ENCODE measurements around the gene NIFK.
"Not testable (repeated sequence)": the region's sequence is repeated elsewhere in the genome, so short reads cannot be mapped to it uniquely, and the experiment has no call there.

The NIFK gene

DNA sequence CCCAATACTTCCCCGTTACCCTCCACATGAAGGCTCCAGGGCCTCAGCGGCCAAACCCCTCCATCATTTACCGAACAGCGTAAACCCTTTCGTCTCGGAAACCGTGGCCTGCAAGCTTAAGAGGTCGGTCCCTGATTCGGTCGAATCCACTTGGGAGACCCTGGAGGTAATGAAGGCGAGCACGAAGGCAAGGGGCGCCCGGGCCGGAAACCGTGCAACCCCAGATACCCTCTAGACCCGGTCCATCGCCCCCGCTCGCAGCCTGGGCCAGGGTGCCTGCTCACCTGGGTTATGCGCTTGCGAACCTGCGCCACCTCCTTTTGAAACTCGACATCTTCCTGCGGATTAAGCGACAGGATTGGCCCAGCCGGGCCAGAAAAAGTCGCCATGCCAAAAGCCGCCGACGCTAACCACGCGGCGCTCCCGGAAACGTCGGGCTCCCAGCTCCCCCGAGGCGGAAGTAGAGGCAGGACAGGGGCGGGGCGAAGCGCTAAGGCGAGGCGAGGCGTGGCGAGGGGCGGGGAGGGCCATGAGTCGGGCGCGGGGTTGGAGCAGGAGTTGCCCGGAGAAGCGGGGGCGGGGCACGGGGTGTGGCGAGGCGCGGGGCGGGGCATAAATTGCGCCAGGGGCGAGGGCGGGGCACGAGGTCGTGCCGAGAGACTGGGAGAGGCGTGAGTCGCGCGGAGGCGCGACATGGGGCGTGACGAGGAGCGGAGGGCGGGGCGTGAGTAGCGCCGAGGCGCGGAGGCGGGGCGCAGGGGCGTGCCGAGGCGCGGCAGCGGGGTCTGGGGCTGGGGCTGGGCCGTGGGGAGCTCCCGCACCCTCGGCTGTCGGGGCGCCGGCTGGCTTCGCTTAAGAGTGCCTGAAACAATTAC is at the start of gene NIFK:
NIFK (minus strand) TSS at position 414 of the 875 bp plus-strand sequence; CDS start at position 389, 25 bp downstream.
- DNase-seq: peak; percentile 91 to 95

DNA sequence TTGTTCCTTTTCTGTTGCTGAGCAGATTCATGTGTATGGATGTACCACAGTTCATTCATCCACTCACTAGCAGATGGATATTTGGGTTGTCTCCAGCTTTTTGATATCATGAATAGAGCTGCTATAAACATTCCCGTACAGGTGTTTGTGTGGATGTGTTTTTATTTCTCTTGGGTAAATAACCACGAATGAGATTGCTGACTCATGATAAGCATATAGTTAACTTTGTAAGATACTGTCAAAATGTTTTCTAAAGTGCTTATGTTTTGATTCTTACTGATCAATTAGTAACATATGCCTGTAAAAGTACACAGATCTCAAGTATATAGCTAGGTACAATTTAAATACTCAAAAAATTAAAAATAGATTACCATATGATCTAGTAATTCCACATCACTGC is 46.5 kb upstream of the NIFK start:
- DNase-seq: no peak

DNA sequence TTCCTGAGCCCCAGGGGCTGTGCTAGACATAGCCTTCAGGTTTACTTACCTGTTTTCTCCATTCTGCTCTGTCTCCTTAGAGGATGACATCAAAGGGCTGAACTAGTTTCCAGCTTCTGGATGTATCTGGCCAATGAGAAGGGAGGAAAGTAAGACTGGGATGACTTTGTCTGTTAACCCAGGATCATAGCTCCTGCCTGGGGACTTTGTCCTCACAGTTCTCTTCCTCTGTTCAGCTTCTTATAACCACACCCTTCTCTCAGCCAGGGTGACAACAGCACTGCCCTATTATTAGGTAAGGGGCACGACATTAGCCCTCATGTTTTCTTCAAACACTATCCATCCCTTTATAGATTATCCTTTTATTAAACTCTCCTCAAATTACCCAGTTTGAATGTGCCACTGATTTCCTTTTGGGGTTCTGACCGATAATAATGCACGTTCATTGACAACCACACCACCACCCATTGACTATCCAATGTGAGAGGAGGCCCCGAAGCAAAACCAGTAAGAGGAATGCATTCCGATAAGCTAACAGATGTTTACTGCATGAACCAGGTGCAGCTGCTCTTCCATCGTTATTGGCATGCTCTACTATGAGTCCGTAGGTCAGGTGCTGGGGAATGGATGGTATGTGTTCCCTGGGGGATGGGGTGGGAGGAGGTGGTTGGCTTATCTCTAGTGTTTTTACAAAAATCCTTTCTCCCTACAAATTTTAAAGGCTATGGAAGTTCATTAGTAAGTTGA is 42.2 kb upstream of the NIFK start:
- DNase-seq: peak in 1 of 2 experiments; percentile 15

DNA sequence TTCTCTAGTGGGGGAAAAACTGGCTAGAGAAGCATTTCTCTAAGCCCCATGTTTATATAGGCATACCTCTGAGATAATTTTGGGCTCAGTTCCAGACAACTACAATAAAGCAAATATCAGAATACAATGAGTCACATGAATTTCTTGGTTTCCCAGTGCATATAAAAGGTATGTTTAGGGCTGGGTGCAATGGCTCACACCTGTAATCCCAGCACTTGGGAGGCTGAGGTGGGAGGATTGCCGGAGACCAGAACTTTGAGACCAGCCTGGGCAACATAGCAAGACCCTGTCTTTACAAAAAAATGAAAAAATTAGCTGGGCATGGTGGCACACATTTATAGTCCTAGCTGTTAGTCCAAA is 41.0 kb upstream of the NIFK start:
- peak in 1 of 2 experiments; percentile 42 for DNase-seq

DNA sequence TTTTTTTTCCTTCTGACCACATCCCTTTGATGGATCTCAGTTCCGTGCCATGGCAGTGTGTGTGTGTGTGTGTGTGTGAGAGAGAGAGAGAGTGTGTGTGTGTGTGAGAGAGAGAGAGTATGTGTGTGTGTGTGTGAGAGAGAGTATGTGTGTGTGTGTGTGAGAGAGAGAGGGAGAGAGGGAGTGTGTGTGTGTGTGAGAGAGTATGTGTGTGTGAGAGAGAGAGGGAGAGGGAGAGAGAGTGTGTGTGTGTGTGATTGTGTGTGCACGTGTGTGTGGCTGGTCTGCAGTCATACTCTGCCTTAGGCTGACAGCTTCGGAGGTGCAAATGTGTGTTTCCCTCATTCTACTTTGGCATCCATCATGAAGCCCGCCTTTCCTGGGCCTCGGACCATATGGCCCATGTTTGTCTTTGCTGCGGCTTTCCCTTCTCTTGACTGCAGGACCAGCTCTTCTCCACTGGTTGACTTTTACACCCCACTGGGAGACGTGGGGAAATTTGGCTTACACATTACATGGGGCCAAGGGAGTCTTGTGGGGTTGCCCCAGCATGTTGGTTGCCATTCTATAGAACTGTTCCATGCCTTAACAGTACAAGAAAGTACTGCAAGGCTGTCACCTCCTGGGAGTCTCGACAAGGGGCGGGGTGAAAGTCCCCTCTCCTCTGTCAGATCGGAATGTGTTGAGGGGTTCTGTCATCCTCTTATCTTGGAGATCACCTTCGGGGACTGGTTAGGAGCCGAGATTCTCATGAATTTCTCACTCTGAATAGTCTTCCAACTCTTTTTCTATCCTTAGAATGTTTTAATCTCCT is 40.4 kb upstream of the NIFK start:
- no peak for DNase-seq

DNA sequence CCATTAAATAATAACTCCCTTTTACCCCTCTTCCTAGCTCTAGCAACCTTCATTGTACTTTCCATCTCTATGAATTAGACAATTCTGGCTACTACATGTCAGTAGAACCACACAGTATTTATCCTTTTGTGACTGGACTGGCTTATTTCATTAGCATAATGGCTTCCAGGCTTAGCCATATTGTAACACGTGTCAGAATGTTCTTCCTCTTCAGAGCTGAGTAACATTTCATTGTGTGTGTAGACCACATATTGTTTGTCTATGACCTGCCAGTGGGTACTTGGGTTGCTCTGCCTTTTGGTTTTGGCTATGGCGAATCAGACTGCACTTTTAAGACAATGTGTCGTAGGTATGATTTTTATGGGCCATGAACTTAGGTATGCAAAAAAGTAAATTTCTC is 39.7 kb upstream of the NIFK start:
- no peak for DNase-seq

DNA sequence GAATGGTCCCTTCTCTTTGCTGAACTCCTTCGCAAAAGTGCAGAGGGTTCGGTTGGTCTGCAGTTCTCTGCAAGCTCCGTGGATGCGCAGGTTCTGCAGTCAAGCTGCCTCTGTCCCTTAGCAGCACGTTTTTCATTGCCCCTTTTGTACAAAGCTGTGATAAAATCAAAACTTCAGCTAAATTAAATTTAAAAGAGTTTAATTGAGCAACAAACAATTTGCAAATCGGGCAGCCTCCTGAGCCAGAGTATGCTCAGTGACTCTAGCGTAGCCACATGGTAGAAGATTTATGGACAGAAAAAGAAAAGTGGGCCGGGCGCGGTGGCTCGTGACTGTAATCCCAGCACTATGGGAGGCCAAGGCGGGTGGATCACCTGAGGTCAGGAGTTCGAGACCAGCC is 37.6 kb upstream of the NIFK start:
- DNase-seq: no peak

DNA sequence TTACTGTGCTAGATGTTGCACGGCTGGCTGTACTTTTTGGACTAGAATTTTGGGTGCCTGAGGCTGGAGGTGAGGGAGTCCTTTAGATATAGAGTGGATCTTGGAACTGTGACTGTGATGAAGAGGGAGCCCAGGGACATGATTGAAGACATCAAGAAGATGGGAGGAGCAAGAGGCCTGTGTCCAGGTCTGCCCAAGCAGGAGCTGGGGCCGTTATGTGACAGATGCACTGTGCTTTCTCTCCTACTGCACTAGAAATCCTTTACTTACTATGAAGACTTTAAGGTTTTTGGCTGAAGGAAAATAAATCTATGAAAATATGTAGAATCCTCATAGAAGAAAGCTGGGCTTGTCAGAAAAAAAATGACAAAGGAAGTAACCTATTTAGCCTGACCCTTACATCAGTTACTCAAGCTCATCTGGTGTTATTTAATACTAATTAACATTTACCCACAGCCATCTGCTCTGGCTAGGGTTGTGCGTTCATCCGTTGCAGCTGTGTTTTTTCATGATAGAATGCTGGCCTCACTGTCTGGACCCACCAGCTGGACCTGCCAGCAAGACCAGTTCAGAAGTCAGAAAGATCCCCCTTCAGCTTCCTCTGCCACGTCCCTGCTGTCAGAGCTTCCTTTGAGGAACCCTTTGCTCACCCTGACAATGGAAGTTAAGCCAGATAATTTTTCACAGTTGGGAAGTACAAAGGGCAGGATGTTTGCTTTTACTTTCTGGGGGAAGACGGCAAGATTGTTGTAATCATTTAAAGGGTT is 35.5 kb upstream of the NIFK start:
- peak; percentile 67 to 74 for DNase-seq

DNA sequence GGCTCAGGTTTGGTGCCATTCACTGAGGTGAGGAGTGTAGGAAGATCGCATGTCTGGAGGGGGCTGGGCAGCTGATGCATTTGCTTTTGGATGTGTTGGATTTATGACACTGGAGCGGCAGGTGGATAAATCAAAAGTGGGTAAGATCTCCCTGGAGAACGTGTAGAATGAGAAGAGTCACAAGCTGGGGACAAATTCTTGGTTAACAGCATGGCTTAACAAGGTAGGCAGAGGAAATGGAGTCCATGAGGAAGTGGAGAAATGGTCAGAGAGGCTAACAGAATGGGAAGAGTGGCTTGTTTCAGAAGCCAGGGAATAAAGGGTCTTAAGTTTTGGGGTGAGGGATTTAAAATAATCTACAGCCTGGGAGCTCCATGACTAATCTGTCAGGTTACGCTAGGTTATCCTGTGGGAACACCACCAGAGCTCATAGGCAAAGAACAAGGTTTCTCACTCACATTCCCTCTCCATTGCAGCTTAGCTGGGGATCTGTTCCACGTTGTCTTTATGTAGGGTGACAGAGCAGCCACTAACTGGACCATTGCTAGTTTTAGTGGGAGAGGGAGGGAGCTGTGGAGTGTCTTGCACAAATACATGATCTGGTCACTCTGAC is 31.6 kb upstream of the NIFK start:
- DNase-seq: no peak

DNA sequence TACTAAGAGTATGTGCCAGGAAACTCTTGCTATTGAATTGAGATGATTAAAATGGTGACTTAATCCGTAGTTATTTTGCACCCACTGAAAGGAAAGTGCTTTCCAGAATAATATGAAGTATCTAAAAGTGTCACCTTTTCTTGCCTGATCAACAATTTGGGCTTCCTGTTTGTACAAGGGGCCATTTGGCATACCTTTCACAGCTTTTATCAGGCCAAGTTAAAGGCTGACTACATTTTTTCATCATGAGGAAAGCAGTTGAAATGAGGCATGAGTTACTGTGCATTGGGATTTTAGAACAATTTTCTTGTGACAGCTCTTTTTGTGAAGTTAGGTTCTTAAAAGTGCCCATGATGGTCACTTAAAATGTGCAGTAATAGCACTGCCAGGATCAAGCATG is 29.9 kb upstream of the NIFK start:
- DNase-seq: no peak

DNA sequence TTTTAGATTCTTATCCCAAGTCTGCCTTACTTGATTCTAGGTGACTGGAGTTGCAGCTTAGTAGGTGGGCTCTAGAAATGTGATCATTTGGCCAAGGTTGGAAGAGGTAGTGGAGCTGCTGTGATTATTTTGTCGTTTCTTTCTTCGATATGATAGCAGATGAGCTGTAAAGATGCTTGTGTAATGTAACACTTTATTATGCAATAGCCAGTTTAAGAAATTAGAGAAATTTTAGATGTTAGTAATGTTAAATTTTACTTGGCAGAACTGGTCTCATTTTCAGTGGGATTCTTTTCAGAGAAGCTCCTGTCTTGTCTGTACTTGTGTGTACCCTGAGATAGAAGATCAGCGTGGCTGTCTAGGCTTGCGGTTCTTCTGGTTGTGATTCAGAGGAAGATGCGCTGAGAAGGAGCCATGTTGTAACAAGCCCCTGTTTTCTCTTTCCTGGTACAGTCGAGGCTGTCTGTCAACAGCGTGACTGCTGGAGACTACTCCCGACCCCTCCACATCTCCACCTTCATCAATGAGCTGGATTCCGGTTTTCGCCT is 28.1 kb upstream of the NIFK start:
- no peak for DNase-seq

DNA sequence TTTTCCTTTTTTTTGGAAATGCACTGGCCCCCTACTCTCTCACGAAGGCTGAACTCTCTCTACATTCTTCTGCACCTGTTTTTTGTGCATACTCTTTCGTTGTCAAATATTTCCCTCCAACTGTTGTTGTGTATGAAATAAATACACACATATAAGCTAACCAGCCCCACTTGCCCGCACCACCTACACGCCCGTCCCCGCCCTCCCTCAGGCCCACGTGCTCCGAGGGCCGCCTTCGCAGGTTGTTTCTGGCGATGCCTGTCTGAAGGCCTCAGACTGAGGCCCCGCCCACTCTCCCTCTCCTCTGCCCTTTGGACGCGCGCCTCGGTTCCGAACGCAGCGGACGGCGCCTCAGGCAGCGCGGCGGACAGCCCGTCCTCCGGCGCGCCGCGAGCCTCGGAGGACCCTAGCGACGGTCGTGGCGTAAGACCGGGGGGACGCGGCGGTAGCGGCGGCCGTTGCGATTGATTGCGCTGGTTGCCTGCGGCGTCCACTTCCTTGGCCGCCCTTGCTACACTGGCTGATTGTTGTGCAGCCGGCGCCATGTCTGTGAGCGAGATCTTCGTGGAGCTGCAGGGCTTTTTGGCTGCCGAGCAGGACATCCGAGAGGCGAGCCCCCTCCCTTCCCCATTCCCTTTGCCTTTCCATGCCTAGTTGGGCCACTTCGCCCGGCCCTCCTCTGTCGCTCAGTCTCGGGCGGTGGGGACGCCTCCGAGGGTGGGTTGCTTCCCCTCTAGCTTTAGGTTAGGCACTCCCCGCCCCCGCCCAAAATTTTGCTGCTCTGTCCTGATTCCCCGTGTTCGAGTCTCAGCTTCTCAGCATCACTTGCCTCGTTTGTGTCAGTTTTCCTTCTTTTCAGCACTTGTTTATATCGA is 18.8 kb upstream of the NIFK start, which contains the start of gene TSN:
TSN (plus strand) TSS at position 415 of the 875 bp plus-strand sequence; CDS start at position 544, 129 bp downstream.
- DNase-seq: peak; percentile 94 to 96

DNA sequence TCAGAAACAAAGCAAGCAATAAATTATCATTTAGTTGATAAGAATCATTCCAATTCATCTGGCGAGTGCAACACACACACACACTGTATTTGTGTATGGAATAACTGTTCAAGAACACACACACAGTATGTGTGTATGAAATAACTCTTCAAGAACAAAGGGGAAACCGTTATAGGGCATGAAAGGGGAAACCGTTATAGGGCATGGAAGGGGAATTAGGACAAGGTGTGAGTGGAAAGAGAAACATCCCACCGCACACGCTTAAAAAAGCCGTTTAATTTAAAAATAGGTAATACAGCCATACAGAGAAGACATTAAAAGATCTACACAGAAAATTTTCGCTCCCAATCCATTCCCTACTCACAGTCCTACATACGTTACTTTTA is 18.2 kb upstream of the NIFK start:
- DNase-seq: no peak

DNA sequence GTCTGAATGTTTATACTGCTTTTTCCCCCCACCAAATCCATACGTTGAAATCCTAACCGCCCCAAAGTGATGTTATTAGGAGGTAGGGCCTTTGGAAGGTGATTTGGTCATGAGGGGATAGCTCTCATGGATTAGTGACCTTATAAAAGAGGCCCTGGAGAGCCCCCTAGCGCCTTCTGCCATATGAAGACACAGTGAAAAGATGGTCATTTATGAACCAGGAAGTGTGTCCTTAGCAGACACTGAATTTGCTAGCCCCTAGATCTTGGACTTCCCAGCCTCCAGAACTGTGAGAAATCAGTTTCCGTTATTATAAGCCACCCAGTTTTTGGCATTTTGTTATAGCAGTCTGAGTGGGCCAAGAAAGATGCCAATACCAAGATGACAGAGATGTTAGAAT is 11.5 kb upstream of the NIFK start:
- no peak for DNase-seq

DNA sequence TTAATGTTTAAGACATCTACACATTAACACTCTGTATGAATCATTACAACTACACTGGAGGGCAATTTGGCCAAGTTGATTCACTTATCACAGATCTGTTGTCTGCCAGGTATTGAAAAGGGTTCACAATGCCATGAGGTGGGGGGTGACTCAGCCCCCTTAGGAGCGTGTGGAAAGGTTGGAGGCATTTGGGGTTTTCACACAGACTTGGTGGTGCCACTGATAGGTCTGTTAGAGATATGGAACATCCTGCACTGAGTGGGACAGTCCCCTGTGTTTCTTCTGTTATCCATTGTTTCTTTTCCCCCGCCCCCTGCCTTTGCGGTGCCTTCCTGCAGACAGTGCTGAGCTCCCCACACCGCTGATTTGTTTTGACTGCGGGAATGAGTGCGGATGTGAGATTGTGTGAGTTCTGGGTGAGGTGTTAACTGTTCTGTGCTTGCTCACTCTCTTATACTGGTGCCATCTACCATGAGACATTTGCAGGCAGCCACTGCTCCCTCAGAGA is 9.4 kb upstream of the NIFK start:
- no peak for DNase-seq

DNA sequence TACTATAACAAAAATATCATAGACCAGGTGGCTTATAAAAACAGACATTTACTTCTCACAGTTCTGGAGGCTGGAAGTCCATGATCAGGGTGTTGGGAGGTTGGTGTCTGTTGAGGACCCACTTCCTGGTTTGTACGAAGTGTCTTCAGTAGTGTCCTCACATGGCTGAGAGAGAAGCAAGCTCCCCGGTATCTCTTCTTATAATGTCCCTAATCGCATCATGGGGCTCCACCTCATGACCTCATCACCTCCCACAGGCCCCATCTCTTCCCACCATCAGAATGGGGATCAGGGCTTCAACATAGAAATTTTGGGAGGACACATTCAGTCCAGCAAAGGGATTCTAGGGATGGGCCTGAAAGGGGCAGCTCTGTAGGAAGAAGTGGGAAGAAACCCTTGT is 4.8 kb upstream of the NIFK start:
- no peak for DNase-seq

DNA sequence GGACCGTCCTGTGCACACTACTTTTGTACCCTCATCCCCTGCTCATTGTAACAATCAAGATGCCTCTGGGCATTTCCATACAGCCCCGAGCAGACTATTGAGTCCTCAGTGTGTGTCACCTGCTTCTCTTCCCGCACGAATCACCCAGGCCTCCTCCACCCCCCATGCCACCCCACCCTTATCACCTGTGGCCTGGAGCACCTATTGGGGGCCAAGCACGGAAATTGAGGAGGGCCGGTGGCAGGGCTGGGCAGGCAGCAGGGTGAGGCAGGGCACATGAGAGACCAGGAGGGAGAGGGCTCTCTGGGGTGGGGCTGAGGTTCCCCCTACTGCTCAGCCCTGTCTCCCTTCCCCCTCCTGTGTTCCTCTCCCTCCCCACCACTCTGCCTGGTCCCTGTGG is 4.3 kb upstream of the NIFK start:
- no peak for DNase-seq

DNA sequence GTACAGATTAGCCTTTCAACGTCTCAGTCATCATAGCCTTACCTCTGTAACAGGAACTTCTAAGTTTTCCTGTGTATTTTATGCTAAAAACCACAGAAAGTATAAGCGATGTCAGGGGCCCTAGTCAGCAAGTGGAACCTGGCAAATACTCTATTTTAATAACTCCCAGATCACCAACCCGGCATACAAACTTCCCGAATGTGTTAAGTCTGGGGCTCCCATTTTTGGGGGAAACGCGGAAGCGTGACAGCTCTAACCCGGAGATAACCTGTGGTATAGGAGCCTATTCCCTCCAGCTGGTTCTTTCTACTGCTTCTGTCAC is 574 bp downstream of the NIFK start:
- DNase-seq: no peak

DNA sequence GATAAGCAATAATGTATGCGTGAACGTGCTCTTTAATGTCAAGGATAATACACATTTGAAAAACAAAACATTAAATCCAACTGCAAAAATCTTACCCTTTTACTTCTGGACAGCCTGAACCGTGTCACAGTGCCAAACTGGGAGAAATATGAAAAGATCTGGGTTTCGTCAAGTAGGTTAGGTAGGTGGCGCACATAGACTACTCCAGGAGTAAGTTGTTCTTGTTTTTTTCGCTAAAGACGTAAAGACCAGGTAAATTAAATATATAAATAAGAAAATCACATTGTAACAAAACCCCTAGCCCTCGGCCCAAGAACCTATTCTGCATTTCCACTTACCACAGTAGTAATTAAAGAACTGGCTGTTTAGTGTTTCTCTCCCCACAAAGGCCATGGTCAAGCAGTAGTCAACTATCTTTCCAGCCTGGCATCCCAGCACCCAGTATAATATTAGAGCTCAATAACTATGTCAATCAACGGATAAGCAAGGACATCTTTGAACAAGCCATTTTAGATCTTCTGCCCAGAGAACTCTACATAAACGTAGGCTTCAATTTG is 1.1 kb downstream of the NIFK start:
- no peak for DNase-seq

DNA sequence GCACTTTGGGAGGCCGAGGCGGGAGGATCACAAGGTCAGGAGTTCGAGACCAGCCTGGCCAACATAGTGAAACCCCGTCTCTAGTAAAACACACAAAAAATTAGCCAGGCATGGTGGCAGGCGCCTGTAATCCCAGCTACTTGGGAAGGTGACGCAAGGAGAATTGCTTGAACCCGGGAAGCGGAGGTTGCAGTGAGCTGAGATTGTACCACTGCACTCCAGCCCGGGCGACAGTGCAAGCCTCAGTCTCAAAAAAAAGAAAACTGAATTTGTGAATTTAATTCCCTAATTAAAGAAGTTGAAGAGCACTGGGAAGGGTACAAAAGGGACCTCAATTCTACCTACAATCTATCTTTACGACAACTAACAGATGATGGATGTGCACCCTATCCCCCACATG is 2.1 kb downstream of the NIFK start:
- not testable (repeated sequence) for DNase-seq
